Measurements from ENCODE around the gene YTHDF1. TPM values are rescaled to one million over a fixed set of nuclear protein-coding genes. Genes with fewer than 3 reads are reported as not detected.

YTHDF1 gene
- total RNA-seq, 1 donor from 2014 or later: 44.9 TPM

- Mint-ChIP-seq H3K36me3 (ENCODE audit: unreplicated experiment) (peaks cover 23% of the 10 kb centered on the region), H3K27ac (ENCODE audit: unreplicated experiment) (peak overlapping the region; percentile 93), H3K27me3 (ENCODE audit: unreplicated experiment) (peaks cover 4% of the 10 kb centered on the region), H3K4me1 (ENCODE audit: unreplicated experiment) (peaks cover 36% of the 10 kb centered on the region), H3K9me3 (ENCODE audit: unreplicated experiment) (no peaks in the 10 kb centered on the region), H3K4me3 (ENCODE audit: unreplicated experiment) (peak overlapping the region; percentile 93)
- TF ChIP-seq, protein P1, sequence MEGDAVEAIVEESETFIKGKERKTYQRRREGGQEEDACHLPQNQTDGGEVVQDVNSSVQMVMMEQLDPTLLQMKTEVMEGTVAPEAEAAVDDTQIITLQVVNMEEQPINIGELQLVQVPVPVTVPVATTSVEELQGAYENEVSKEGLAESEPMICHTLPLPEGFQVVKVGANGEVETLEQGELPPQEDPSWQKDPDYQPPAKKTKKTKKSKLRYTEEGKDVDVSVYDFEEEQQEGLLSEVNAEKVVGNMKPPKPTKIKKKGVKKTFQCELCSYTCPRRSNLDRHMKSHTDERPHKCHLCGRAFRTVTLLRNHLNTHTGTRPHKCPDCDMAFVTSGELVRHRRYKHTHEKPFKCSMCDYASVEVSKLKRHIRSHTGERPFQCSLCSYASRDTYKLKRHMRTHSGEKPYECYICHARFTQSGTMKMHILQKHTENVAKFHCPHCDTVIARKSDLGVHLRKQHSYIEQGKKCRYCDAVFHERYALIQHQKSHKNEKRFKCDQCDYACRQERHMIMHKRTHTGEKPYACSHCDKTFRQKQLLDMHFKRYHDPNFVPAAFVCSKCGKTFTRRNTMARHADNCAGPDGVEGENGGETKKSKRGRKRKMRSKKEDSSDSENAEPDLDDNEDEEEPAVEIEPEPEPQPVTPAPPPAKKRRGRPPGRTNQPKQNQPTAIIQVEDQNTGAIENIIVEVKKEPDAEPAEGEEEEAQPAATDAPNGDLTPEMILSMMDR (IDR thresholded peaks at IDR 0.05): peak; percentile 58
- DNase-seq (ENCODE audit: extremely low spot score, unreplicated experiment): no peak
These were observed 560 bp downstream of the YTHDF1 start for GRCh38 chr20:63215101-63216040.

DNA sequence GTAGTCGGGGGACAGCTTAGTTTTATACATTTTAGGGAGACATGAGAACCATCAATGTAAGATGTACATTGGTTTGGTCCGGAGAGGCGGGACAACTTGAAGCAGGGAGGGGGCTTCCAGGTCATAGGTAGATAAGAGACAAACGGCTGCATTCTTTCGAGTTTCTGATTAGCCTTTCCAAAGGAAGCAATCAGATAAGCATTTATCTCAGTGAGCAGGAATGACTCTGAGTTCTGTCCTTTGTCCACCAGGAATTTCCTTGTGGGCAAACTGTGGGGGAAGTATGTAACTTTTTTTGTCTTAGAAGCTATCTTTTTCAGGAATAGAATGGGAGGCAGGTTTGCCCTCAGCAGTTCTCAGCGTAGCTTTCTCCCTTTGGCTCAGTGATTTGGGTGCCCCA is 1.4 kb downstream of the YTHDF1 start:
- Mint-ChIP-seq H3K9me3 (ENCODE audit: unreplicated experiment) (no peaks in the 10 kb centered on the region), H3K27me3 (ENCODE audit: unreplicated experiment) (no peaks in the 10 kb centered on the region), H3K27ac (ENCODE audit: unreplicated experiment) (no peak overlapping the region), H3K4me1 (ENCODE audit: unreplicated experiment) (peaks cover 36% of the 10 kb centered on the region), H3K36me3 (ENCODE audit: unreplicated experiment) (peaks cover 23% of the 10 kb centered on the region), H3K4me3 (ENCODE audit: unreplicated experiment) (peak overlapping the region; percentile 93)
- TF ChIP-seq, protein P1 (IDR thresholded peaks at IDR 0.05): no peak
- DNase-seq (ENCODE audit: extremely low spot score, unreplicated experiment): no peak

GRCh38 chr20:63212792-63213191 is 3.1 kb downstream of the YTHDF1 start:
- peaks cover 43% of the 10 kb centered on the region for H3K4me1 Mint-ChIP-seq (ENCODE audit: unreplicated experiment)
- H3K36me3 Mint-ChIP-seq (ENCODE audit: unreplicated experiment): peaks cover 26% of the 10 kb centered on the region
- no peak overlapping the region for H3K27ac Mint-ChIP-seq (ENCODE audit: unreplicated experiment)
- no peak for DNase-seq (ENCODE audit: extremely low spot score, unreplicated experiment)
- TF ChIP-seq, protein P1 (IDR thresholded peaks at IDR 0.05): no peak
- no peaks in the 10 kb centered on the region for H3K27me3 Mint-ChIP-seq (ENCODE audit: unreplicated experiment)
- H3K9me3 Mint-ChIP-seq (ENCODE audit: unreplicated experiment): no peaks in the 10 kb centered on the region
- no peak overlapping the region for H3K4me3 Mint-ChIP-seq (ENCODE audit: unreplicated experiment)

DNA sequence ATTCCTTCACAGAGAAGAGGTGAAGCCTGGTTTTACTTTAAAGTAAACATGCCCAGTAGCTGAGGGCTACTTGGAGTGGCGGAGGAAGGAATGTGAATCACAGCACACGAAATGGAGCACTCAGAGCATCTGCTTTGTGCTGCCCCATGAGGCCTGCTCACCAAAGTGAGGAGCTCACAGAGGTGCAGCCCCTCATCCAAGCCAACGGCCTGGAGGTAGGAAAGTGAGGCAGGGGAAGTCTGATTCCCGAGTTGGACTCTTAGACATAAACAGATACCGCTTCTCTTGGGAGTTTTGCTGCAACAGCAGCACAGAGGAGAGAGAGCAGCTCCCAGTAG is 3.6 kb downstream of the YTHDF1 start:
- peaks cover 31% of the 10 kb centered on the region for H3K36me3 Mint-ChIP-seq (ENCODE audit: unreplicated experiment)
- TF ChIP-seq, protein P1 (IDR thresholded peaks at IDR 0.05): no peak
- peak overlapping the region; percentile 14 for H3K27ac Mint-ChIP-seq (ENCODE audit: unreplicated experiment)
- H3K9me3 Mint-ChIP-seq (ENCODE audit: unreplicated experiment): no peaks in the 10 kb centered on the region
- H3K4me1 Mint-ChIP-seq (ENCODE audit: unreplicated experiment): peaks cover 43% of the 10 kb centered on the region
- no peaks in the 10 kb centered on the region for H3K27me3 Mint-ChIP-seq (ENCODE audit: unreplicated experiment)
- no peak for DNase-seq (ENCODE audit: extremely low spot score, unreplicated experiment)
- peak overlapping the region; percentile 26 for H3K4me3 Mint-ChIP-seq (ENCODE audit: unreplicated experiment)

DNA sequence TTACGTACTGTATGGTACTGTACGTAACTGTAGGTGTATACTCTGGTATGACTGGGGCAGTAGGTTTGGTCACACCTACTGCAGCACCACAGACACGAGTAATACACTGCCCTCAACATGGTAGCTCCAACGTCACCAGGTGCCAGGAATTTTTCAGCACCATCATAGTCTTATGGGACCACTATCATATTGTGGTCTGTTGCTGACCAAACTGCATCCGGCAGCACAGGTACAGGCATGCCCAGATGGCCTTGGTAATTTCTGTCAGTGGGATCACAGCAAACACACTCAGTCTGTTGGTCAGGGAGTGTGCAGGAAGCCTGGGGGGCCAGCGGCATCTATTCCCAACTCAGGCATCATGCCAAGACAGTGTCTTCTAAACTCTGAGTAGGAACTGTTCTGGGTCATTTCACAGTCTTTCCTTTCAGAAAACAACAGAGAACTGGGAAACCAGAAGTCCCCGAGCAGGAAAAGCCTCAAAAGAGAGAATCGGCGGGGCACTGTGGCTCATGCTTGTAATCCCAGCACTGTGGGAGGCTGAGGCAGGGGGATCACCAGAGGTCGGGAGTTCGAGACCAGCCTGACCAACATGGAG is 5.8 kb downstream of the YTHDF1 start:
- no peak overlapping the region for H3K27ac Mint-ChIP-seq (ENCODE audit: unreplicated experiment)
- H3K4me3 Mint-ChIP-seq (ENCODE audit: unreplicated experiment): no peak overlapping the region
- DNase-seq (ENCODE audit: extremely low spot score, unreplicated experiment): no peak
- TF ChIP-seq, protein P1 (IDR thresholded peaks at IDR 0.05): no peak
- H3K9me3 Mint-ChIP-seq (ENCODE audit: unreplicated experiment): no peaks in the 10 kb centered on the region
- peaks cover 34% of the 10 kb centered on the region for H3K4me1 Mint-ChIP-seq (ENCODE audit: unreplicated experiment)
- H3K36me3 Mint-ChIP-seq (ENCODE audit: unreplicated experiment): peaks cover 45% of the 10 kb centered on the region
- H3K27me3 Mint-ChIP-seq (ENCODE audit: unreplicated experiment): no peaks in the 10 kb centered on the region

Measured in osteocyte (in vitro differentiated cells).